Suprapubic skin (tissue), 4 donors: ENCODE results near the gene UTF1. TPM values are rescaled to one million over a fixed set of nuclear protein-coding genes. Genes with fewer than 3 reads are reported as not detected.
A peak's percentile ranks its signal among the peaks of the same experiment; 100 is the strongest.

Experiments used
- DNase-seq, 2 donors: peaks; one replicate each; pipeline ENCODE4 v3.0.0-alpha.2; 2019; ENCODE audit warnings: low spot score in 2 of 2
- H3K27ac ChIP-seq: fragments of 200-600 bp; sonication (generic); one replicate; pipeline ENCODE4 v1.5.1; 2019
- H3K27me3 ChIP-seq: fragments of 200-600 bp; sonication (generic); one replicate; pipeline ENCODE4 v1.5.1; 2019
- H3K36me3 ChIP-seq: fragments of 200-600 bp; sonication (generic); one replicate; pipeline ENCODE4 v1.5.1; 2019
- H3K4me1 ChIP-seq: fragments of 200-600 bp; sonication (generic); one replicate; pipeline ENCODE4 v1.5.1; 2019
- H3K4me3 ChIP-seq: fragments of 200-600 bp; sonication (generic); one replicate; pipeline ENCODE4 v1.5.1; 2019; ENCODE audit warnings: mild to moderate bottlenecking
- H3K9me3 ChIP-seq: fragments of 200-600 bp; sonication (generic); one replicate; pipeline ENCODE4 v1.5.1; 2019
- CTCF ChIP-seq, 2 donors: fragments of 200-600 bp in 1 of 2; fragments of 450-650 bp in 1 of 2; sonication (generic) in 1 of 2; IDR thresholded peaks; one replicate each; pipeline ENCODE4 v1.5.1; 2016 to 2019; ENCODE audit warnings: antibody characterized with exemption in 2 of 2, mild to moderate bottlenecking in 1 of 2, moderate library complexity in 1 of 2
- EP300 ChIP-seq: sonication (generic); formaldehyde crosslinking; IDR thresholded peaks from one replicate; pipeline ENCODE4 v1.6.1; 2017; ENCODE audit warnings: antibody characterized with exemption
- POLR2A ChIP-seq, 2 donors: fragments of 450-650 bp; IDR thresholded peaks; one replicate each; pipeline ENCODE4 v1.6.1; 2017; ENCODE audit warnings: antibody characterized with exemption in 2 of 2, mild to moderate bottlenecking in 2 of 2, moderate library complexity in 2 of 2
- POLR2AphosphoS5 ChIP-seq, 3 donors: sonication (generic); formaldehyde crosslinking; IDR thresholded peaks; one replicate each; pipeline ENCODE4 v1.6.1; 2017; ENCODE audit warnings: antibody characterized with exemption in 3 of 3
- WGBS: methylation state at CpG from one replicate; pipeline ENCODE4 v1.1.5; 2018; 5-methylcytosine and 5-hydroxymethylcytosine counted together
- total RNA-seq, 4 donors: library from RNA; depleted of rRNA; stranded (reverse); fragments of >200 nt; gene quantifications; one replicate each; pipeline ENCODE4 v1.1.0, GENCODE V29; 2016

UTF1 gene
- total RNA-seq, 4 donors from 2014 or later: not detected

- Histone ChIP-seq H3K36me3 (no peaks in the 10 kb centered on the region), H3K9me3 (no peaks in the 10 kb centered on the region), H3K4me1 (peaks cover 39% of the 10 kb centered on the region), H3K4me3 (peak overlapping the region; percentile 37), H3K27ac (no peak overlapping the region), H3K27me3 (peaks cover 99% of the 10 kb centered on the region)
- no peak for TF ChIP-seq POLR2A (IDR thresholded peaks at IDR 0.05)
- TF ChIP-seq CTCF (IDR thresholded peaks at IDR 0.05): no peak
- TF ChIP-seq POLR2AphosphoS5 (IDR thresholded peaks at IDR 0.05): no peak
- no peak for TF ChIP-seq EP300
- 0% methylated on average over 11 of the region's 48 CpGs for WGBS
- DNase-seq: no peak
Measured at GRCh38 chr10:133235265-133235855, 5.3 kb downstream of the UTF1 start.

- H3K4me1 ChIP-seq: peaks cover 33% of the 10 kb centered on the region
- H3K4me3 ChIP-seq: peak overlapping the region; percentile 37
- 1% methylated on average over 9 of the region's 18 CpGs for WGBS
- no peak for DNase-seq
- H3K36me3 ChIP-seq: no peaks in the 10 kb centered on the region
- TF ChIP-seq POLR2A (IDR thresholded peaks at IDR 0.05) (no peak), POLR2AphosphoS5 (IDR thresholded peaks at IDR 0.05) (no peak), CTCF (IDR thresholded peaks at IDR 0.05) (no peak), EP300 (no peak)
- no peaks in the 10 kb centered on the region for H3K9me3 ChIP-seq
- peaks cover 99% of the 10 kb centered on the region for H3K27me3 ChIP-seq
- H3K27ac ChIP-seq: no peak overlapping the region
Measured at GRCh38 chr10:133235932-133236331, 5.9 kb downstream of the UTF1 start.

GRCh38 chr10:133236401-133237240 is 6.6 kb downstream of the UTF1 start:
- Histone ChIP-seq H3K27ac (no peak overlapping the region), H3K27me3 (peaks cover 99% of the 10 kb centered on the region), H3K4me1 (peaks cover 40% of the 10 kb centered on the region), H3K4me3 (peak overlapping the region; percentile 37), H3K36me3 (no peaks in the 10 kb centered on the region), H3K9me3 (no peaks in the 10 kb centered on the region)
- TF ChIP-seq CTCF (IDR thresholded peaks at IDR 0.05) (no peak), EP300 (no peak), POLR2AphosphoS5 (IDR thresholded peaks at IDR 0.05) (no peak), POLR2A (IDR thresholded peaks at IDR 0.05) (no peak)
- DNase-seq: no peak
- no CpG with 5 or more reads among the region's 103 CpGs for WGBS

GRCh38 chr10:133237241-133237587 is 7.2 kb downstream of the UTF1 start:
- Histone ChIP-seq H3K9me3 (no peaks in the 10 kb centered on the region), H3K4me1 (peaks cover 41% of the 10 kb centered on the region), H3K27ac (no peak overlapping the region), H3K4me3 (peak overlapping the region; percentile 37), H3K36me3 (no peaks in the 10 kb centered on the region), H3K27me3 (peaks cover 99% of the 10 kb centered on the region)
- no CpG with 5 or more reads among the region's 32 CpGs for WGBS
- no peak for TF ChIP-seq EP300
- no peak for TF ChIP-seq CTCF (IDR thresholded peaks at IDR 0.05)
- DNase-seq: no peak

- Histone ChIP-seq H3K4me1 (peaks cover 41% of the 10 kb centered on the region), H3K36me3 (no peaks in the 10 kb centered on the region), H3K4me3 (peak within 1 kb of the TSS; percentile 37), H3K9me3 (no peaks in the 10 kb centered on the region), H3K27me3 (peaks cover 99% of the 10 kb centered on the region), H3K27ac (no peak within 1 kb of the TSS)
- TF ChIP-seq CTCF (IDR thresholded peaks at IDR 0.05) (no peak), POLR2A (IDR thresholded peaks at IDR 0.05) (no peak), EP300 (no peak), POLR2AphosphoS5 (IDR thresholded peaks at IDR 0.05) (no peak)
- WGBS: 9% methylated on average over 28 of the region's 60 CpGs
- no peak for DNase-seq
Measured at GRCh38 chr10:133237588-133238465, 7.8 kb downstream of the UTF1 start, which contains the start of gene VENTX. VENTX (plus strand) TSS chr10:133237855; CDS start chr10:133237915, 60 bp downstream.
